ENCODE data around the gene C19orf47.

C19orf47 gene

DNA sequence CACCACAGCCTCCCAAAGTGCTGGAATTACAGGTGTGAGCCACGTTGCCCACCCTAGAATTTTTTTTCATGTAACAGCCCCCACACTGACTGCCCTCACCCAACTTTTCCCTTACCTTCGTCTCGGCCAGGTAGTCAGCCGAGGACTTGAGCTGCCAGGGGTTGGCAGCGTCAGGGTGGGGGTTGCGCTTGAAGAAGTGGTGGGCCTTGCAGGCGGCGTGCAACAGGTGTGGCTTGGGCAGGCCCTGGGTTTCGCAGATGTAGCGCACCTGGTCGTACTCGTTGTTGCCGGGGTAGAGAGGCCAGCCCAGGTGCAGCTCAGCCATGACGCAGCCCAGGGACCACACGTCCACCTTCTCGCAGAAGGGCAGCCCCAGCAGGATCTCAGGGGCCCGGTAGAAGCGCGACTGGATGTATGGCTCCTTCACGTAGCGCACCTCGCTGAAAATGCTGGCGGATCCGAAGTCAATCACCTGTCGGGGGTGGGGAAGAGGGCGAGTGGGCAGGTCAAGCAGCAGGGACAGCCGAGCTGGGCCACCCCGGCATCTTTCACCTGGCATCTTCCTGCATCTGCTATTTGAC is 35.6 kb upstream of the C19orf47 start:
- DNase-seq (ENCODE audit: low read depth) = no peak
- TF ChIP-seq, protein P1, sequence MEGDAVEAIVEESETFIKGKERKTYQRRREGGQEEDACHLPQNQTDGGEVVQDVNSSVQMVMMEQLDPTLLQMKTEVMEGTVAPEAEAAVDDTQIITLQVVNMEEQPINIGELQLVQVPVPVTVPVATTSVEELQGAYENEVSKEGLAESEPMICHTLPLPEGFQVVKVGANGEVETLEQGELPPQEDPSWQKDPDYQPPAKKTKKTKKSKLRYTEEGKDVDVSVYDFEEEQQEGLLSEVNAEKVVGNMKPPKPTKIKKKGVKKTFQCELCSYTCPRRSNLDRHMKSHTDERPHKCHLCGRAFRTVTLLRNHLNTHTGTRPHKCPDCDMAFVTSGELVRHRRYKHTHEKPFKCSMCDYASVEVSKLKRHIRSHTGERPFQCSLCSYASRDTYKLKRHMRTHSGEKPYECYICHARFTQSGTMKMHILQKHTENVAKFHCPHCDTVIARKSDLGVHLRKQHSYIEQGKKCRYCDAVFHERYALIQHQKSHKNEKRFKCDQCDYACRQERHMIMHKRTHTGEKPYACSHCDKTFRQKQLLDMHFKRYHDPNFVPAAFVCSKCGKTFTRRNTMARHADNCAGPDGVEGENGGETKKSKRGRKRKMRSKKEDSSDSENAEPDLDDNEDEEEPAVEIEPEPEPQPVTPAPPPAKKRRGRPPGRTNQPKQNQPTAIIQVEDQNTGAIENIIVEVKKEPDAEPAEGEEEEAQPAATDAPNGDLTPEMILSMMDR (IDR thresholded peaks at IDR 0.05; ENCODE audit: control insufficient read depth, extremely low read depth, insufficient read depth) = no peak
- H3K4me3 ChIP-seq (ENCODE audit: low read depth, low read length) = no peak overlapping the region

DNA sequence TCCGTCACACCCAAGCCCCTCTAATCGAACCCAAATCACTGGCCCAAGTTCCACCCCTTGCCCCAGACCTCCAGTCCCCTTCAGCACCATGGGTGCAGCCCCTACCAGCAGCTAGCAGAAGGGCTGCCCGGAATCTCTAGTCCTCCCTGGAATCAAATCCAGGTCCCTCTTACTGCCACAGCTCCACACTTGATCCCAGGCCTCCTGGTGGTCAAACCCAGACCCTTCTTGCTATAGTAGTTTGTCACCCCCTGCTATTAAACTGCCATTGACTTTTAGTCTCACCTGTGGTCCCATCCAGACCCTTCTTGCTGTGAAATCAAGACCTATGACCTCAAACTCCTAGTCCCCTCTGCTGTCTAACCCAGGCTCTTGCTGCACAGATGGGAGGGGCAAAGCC is 33.1 kb upstream of the C19orf47 start:
- no peak overlapping the region for H3K4me3 ChIP-seq (ENCODE audit: low read depth, low read length)
- no peak for DNase-seq (ENCODE audit: low read depth)
- TF ChIP-seq, protein P1 (IDR thresholded peaks at IDR 0.05; ENCODE audit: control insufficient read depth, extremely low read depth, insufficient read depth) = no peak

DNA sequence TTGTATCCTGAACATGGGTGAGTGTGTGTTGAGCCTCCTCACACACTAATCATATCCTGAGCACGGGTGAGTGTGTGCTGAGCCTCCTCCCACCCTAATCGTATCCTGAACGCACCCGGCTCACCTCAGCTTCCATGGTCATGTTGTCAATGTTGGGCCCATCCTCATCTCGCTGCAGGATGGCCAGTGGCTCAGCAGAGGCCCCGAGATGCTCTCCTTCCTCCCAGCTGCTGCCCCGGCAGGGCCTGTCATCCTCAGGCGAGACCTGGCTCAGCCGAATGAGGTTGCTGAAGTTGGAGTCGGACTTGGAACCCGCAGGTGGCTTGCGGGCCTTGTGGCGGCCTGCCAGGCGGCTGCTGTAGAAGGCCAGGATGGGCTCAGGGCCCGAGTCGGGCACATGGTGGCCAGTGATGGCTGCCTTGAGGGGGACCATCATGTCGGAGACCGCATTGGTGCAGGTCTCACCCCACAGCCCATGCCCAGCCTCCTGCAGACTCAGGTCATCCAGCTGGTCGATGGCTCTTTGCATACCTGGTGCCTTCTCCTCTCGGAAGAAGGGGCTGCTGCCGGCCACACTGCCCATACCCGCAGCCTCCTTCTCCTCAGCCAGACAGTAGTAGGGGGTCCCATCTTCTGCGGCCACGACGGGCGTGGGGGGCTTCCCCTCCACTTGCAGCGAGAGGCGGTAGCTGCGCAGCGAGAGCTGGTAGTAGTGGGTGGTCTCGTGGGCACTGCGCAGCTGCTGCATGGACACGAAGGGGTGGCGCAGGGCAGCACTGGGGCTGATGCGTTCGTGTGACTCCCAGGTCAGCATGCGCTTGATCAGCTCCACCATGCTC is 32.2 kb upstream of the C19orf47 start:
- no peak overlapping the region for H3K4me3 ChIP-seq (ENCODE audit: low read depth, low read length)
- no peak for DNase-seq (ENCODE audit: low read depth)
- TF ChIP-seq, protein P1 (IDR thresholded peaks at IDR 0.05; ENCODE audit: control insufficient read depth, extremely low read depth, insufficient read depth) = no peak

DNA sequence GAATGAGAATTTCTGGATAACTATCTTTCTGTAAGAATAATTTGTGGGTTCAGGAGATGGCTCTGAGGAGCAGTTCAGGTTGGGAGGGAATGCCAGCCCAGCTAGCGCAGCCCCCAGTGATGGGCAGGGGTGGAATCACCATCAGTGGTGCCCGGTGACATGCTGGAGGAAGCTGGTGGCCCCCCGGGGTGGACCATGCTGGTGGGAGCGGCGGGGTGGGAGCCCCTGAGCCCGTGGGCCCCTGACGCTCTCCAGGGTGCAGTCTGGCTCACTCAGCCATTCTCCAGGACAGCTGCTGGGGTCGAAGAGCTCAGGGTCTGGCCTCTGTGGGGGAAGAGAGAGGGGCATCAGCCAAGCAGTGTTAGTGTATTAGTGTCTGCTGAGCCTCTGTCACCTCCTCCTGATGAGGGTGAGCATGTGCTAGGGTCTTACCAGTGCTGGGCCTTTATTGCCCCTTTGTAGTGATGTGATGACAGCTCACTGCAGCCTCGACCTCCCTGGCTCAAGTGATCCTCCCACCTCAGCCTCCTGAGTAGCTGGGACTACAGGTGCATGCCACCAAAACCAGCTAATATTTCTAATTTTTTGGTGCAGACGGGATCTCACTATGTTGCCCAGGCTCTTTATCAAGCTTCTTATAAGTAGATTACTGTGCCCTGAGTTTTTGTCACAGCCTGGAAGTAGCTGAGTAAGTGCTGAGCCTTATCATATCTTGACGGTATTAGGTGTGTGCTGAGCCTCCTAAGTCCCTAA is 31.4 kb upstream of the C19orf47 start:
- DNase-seq (ENCODE audit: low read depth) = no peak
- no peak overlapping the region for H3K4me3 ChIP-seq (ENCODE audit: low read depth, low read length)
- TF ChIP-seq, protein P1 (IDR thresholded peaks at IDR 0.05; ENCODE audit: control insufficient read depth, extremely low read depth, insufficient read depth) = no peak

DNA sequence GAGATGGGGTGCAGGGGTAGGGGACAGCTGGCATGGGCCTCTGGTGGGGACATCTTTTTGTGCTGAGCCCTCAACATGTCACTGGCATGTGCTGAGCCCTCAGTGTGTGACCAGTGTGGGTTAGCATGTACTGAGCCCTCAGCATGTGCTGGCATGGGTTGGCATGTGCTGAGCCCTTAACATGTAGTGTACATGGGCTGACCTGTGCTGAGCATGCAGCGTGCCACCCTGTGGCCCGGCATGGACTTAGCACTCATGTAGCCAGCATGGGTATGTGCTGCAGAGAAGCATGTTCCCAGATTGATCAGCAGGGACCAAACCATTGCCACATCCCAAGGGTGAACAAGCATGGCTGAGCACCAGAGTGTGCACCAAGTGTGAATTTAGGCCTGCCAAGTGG is 30.3 kb upstream of the C19orf47 start:
- DNase-seq (ENCODE audit: low read depth) = no peak
- TF ChIP-seq, protein P1 (IDR thresholded peaks at IDR 0.05; ENCODE audit: control insufficient read depth, extremely low read depth, insufficient read depth) = no peak
- H3K4me3 ChIP-seq (ENCODE audit: low read depth, low read length) = no peak overlapping the region

DNA sequence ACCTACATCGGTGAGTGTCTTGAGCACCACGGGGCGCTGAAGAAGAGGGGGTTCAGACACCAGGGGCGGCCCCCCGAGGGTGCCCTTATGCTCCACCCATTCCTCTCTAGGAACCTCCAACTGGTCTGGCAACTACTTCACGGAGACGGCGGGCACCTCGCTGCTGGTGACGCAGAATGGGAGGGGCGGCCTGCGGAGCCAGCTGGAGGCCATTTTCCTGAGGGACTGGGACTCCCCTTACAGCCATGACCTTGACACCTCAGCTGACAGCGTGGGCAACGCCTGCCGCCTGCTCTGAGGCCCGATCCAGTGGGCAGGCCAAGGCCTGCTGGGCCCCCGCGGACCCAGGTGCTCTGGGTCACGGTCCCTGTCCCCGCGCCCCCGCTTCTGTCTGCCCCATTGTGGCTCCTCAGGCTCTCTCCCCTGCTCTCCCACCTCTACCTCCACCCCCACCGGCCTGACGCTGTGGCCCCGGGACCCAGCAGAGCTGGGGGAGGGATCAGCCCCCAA is 29.7 kb upstream of the C19orf47 start:
- DNase-seq (ENCODE audit: low read depth) = no peak
- TF ChIP-seq, protein P1 (IDR thresholded peaks at IDR 0.05; ENCODE audit: control insufficient read depth, extremely low read depth, insufficient read depth) = no peak
- no peak overlapping the region for H3K4me3 ChIP-seq (ENCODE audit: low read depth, low read length)
